ENCODE data around the gene SENP5. TPM values are rescaled to one million over a fixed set of nuclear protein-coding genes. Genes with fewer than 3 reads are reported as not detected.

Gene SENP5
- total RNA-seq, 1 experiment from 2014 or later: 30.4 TPM

- Mint-ChIP-seq H3K36me3 (ENCODE audit: insufficient read depth in 1 of 3, low read depth in 3 of 3) (peaks cover 0 to 1% (median 1%) of the 10 kb centered on the region in 3 experiments; a peak in 1 of 7 replicates), H3K4me3 (no peak overlapping the region), H3K4me1 (peaks cover 1 to 2% of the 10 kb centered on the region in 2 experiments; a peak in 3 of 4 replicates), H3K27me3 (ENCODE audit: low read depth) (peaks cover 26% of the 10 kb centered on the region), H3K27ac (no peak overlapping the region; a peak in 1 of 7 replicates), H3K9me3 (no peaks in the 10 kb centered on the region)
- no peaks in the 10 kb centered on the region for H3K79me2 ChIP-seq (ENCODE audit: insufficient read depth, low read length)
- H3K4me2 ChIP-seq (ENCODE audit: insufficient read depth, insufficient read length, low read length): no peak overlapping the region
- no peaks in the 10 kb centered on the region for H3K9me3 ChIP-seq (ENCODE audit: control insufficient read depth, low read depth, low read length)
- no peak overlapping the region for H3K27ac ChIP-seq (ENCODE audit: insufficient read length, low read depth, low read length)
- no peaks in the 10 kb centered on the region for H3K27me3 ChIP-seq (ENCODE audit: insufficient read depth, low read length)
- H3K4me1 ChIP-seq (ENCODE audit: insufficient read depth, low read length): no peaks in the 10 kb centered on the region
- H2BK5ac ChIP-seq (ENCODE audit: insufficient read length, low read length): no peak overlapping the region
- no peak overlapping the region for H3K23ac ChIP-seq (ENCODE audit: insufficient read length, low read depth, low read length)
- peaks cover 2% of the 10 kb centered on the region for H3K23me2 ChIP-seq (ENCODE audit: insufficient read length, low read depth, low read length, poor library complexity, severe bottlenecking)
- no peak for DNase-seq
- H3K9ac ChIP-seq (ENCODE audit: extremely low read depth, insufficient read length, low read length): no peak overlapping the region
- H3T11ph ChIP-seq (ENCODE audit: low read length): no peak overlapping the region
- H2BK12ac ChIP-seq (ENCODE audit: insufficient read length, low read depth, low read length): no peak overlapping the region
- H3K56ac ChIP-seq (ENCODE audit: insufficient read length, low read depth, low read length): no peak overlapping the region
- no peak overlapping the region for H2BK120ac ChIP-seq (ENCODE audit: low read depth, low read length, poor library complexity, severe bottlenecking)
- no peak overlapping the region for H4K91ac ChIP-seq (ENCODE audit: insufficient read length, low read depth, low read length)
- no CpG with 5 or more reads among the region's 6 CpGs for WGBS (ENCODE audit: extremely low coverage, insufficient read length, low lambda C conversion rate)
- H3K14ac ChIP-seq (ENCODE audit: insufficient read depth, low read length): no peak overlapping the region
- no peak overlapping the region for H2BK15ac ChIP-seq (ENCODE audit: low read depth, low read length)
- no peak overlapping the region for H4K5ac ChIP-seq (ENCODE audit: insufficient read length, low read depth, low read length)
- no peak for TF ChIP-seq CTCF (conservative IDR thresholded peaks at IDR 0.05)
- no peak overlapping the region for H3K4ac ChIP-seq (ENCODE audit: low read depth, low read length)
- no peaks in the 10 kb centered on the region for H3K79me1 ChIP-seq (ENCODE audit: insufficient read depth, low read depth, low read length, poor library complexity, severe bottlenecking)
- no peak overlapping the region for H2AFZ ChIP-seq (ENCODE audit: low read length)
- H4K8ac ChIP-seq (replicated peaks; ENCODE audit: insufficient read length, low read depth, low read length): no peak overlapping the region
- no peak overlapping the region for H3K18ac ChIP-seq (ENCODE audit: insufficient read length, low read depth, low read length)
- H2BK20ac ChIP-seq (ENCODE audit: low read depth, low read length, poor library complexity, severe bottlenecking): no peak overlapping the region
- H2AK5ac ChIP-seq (ENCODE audit: insufficient read length, low read length): no peak overlapping the region
- no peaks in the 10 kb centered on the region for H4K20me1 ChIP-seq (ENCODE audit: control insufficient read depth, insufficient read depth, insufficient read length)
Measured at GRCh38 chr3:196949750-196950149, 82.0 kb downstream of the SENP5 start.

All from H9 (cell line).